PC-9 (cell line): Measurements from ENCODE around the gene BOC. TPM values are rescaled to one million over a fixed set of nuclear protein-coding genes. Genes with fewer than 3 reads are reported as not detected.

Source experiments
- BruUV-seq: library from RNA; stranded (reverse); fragments of 400-500 nt; replicated peaks from 2 replicates; lab custom pipeline; 2021; lab: Mats Ljungman, UMichigan
- CTCF ChIA-PET: fragments of 300-600 bp; sonication (Branson Sonifier 250); formaldehyde crosslinking; loops from one replicate; lab custom pipeline; 2022; ENCODE audit warnings: antibody characterized with exemption; lab: Charles Lee
- POLR2A ChIA-PET: fragments of 300-600 bp; sonication (Branson Sonifier 250); formaldehyde crosslinking; loops from one replicate; lab custom pipeline; 2022; ENCODE audit warnings: antibody characterized with exemption; ENCODE audit not compliant: unreplicated experiment; lab: Charles Lee
- DNase-seq, 2 experiments: peaks; one replicate each; pipeline versions ENCODE4 v3.0.0 to v3.0.0-alpha.2; 2015 to 2022; ENCODE audit warnings: mixed read lengths in 1 of 2
- H2AFZ ChIP-seq: fragments of 200-600 bp; sonication (generic); 2 replicates; pipeline ENCODE4 v1.8.1; 2017; ENCODE audit warnings: antibody characterized with exemption
- H3F3A ChIP-seq: fragments of 200-600 bp; sonication (generic); 2 replicates; pipeline ENCODE4 v1.8.1; 2017; ENCODE audit warnings: antibody characterized with exemption, mild to moderate bottlenecking, low read depth; ENCODE audit not compliant: insufficient read depth
- H3K27ac ChIP-seq: fragments of 200-600 bp; sonication (generic); 2 replicates; pipeline ENCODE4 v1.6.1; 2016; ENCODE audit warnings: mixed run types
- H3K27me3 ChIP-seq: fragments of 200-600 bp; sonication (generic); 2 replicates; pipeline ENCODE4 v1.6.1; 2016; ENCODE audit warnings: low read depth, mixed run types; ENCODE audit not compliant: insufficient read depth
- H3K36me3 ChIP-seq: fragments of 200-600 bp; sonication (generic); 2 replicates; pipeline ENCODE4 v1.6.1; 2016; ENCODE audit warnings: low read depth, mixed run types
- H3K4me1 ChIP-seq: fragments of 200-600 bp; sonication (generic); replicated peaks from 2 replicates; pipeline ENCODE4 v1.6.1; 2016; ENCODE audit warnings: mixed run types; ENCODE audit not compliant: insufficient read depth
- H3K4me2 ChIP-seq: fragments of 200-600 bp; sonication (generic); 2 replicates; pipeline ENCODE4 v1.6.1; 2017; ENCODE audit warnings: mixed run types
- H3K4me3 ChIP-seq: fragments of 200-600 bp; sonication (generic); 2 replicates; pipeline ENCODE4 v1.6.1; 2016; ENCODE audit warnings: mixed run types
- H3K79me2 ChIP-seq: fragments of 200-600 bp; sonication (generic); 2 replicates; pipeline ENCODE4 v1.6.1; 2017; ENCODE audit warnings: low read depth, mixed run types
- H3K9me2 ChIP-seq: fragments of 200-600 bp; sonication (generic); 2 replicates; pipeline ENCODE4 v1.8.1; 2017; ENCODE audit warnings: mild to moderate bottlenecking; ENCODE audit not compliant: insufficient read depth
- H3K9me3 ChIP-seq: fragments of 200-600 bp; sonication (generic); 2 replicates; pipeline ENCODE4 v1.8.1; 2016; ENCODE audit warnings: low read depth; ENCODE audit not compliant: insufficient read depth
- H4K20me1 ChIP-seq: fragments of 200-600 bp; sonication (generic); 2 replicates; pipeline ENCODE4 v1.8.1; 2017; ENCODE audit not compliant: insufficient read depth
- EZH2 ChIP-seq: fragments of 200-600 bp; sonication (generic); IDR thresholded peaks from 2 replicates; pipeline ENCODE4 v1.8.0; 2017; ENCODE audit warnings: antibody characterized with exemption, low read depth
- intact Hi-C: fragments of 100-400 bp; cut with micrococcal nuclease; formaldehyde crosslinking; loops from one replicate; pipeline ENCODE4 v1.10.0; 2022; ENCODE audit not compliant: unreplicated experiment
- total RNA-seq: library from RNA; stranded (reverse); gene quantifications from 2 replicates; pipeline ENCODE4 v1.2.3, GENCODE V29; 2021
- TF ChIP-seq, protein P1 (sequence below): fragments of 200-600 bp; sonication (generic); conservative IDR thresholded peaks from 2 replicates; pipeline ENCODE4 v1.6.1; 2017; ENCODE audit warnings: mixed run types, antibody characterized with exemption, mild to moderate bottlenecking, moderate library complexity

BOC gene
- total RNA-seq, 1 experiment from 2014 or later = 3.0 TPM

DNA sequence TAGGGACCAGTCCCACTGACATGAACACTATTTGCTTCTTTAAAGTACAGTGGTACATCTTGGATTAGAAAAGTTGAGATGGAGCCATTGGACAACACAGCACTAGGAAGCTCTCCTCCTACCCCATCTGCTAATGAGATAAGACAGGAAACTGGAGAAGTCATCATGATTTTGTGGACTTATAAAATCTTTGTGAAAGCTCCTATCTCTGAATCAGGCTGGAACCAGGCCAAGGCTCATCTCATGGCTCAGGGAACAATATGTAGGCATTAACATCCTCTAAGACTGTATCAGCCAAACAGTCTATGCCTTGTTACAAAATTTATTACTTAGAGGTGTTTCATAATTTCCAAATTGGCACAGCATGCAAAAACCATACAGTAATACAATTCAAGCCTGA is 84.1 kb downstream of the BOC start:
- Histone ChIP-seq H3K9me2 (no peaks in the 10 kb centered on the region), H3F3A (no peaks in the 10 kb centered on the region), H3K4me2 (no peak overlapping the region), H3K4me1 (no peaks in the 10 kb centered on the region), H3K27ac (no peak overlapping the region), H4K20me1 (no peaks in the 10 kb centered on the region), H3K9me3 (no peaks in the 10 kb centered on the region), H3K36me3 (no peaks in the 10 kb centered on the region), H3K79me2 (no peaks in the 10 kb centered on the region), H3K27me3 (no peaks in the 10 kb centered on the region), H3K4me3 (no peak overlapping the region), H2AFZ (no peak overlapping the region)
- no peak for TF ChIP-seq EZH2
- TF ChIP-seq, protein P1, sequence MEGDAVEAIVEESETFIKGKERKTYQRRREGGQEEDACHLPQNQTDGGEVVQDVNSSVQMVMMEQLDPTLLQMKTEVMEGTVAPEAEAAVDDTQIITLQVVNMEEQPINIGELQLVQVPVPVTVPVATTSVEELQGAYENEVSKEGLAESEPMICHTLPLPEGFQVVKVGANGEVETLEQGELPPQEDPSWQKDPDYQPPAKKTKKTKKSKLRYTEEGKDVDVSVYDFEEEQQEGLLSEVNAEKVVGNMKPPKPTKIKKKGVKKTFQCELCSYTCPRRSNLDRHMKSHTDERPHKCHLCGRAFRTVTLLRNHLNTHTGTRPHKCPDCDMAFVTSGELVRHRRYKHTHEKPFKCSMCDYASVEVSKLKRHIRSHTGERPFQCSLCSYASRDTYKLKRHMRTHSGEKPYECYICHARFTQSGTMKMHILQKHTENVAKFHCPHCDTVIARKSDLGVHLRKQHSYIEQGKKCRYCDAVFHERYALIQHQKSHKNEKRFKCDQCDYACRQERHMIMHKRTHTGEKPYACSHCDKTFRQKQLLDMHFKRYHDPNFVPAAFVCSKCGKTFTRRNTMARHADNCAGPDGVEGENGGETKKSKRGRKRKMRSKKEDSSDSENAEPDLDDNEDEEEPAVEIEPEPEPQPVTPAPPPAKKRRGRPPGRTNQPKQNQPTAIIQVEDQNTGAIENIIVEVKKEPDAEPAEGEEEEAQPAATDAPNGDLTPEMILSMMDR = no peak
- no peak for DNase-seq
- ChIA-PET POLR2A (no interaction called here), CTCF (interaction anchor here (0.6 kb wide), 1 partner anchor 751 kb away, joined by 3 read pairs; no protein-coding TSS in a partner anchor)
- BruUV-seq = no TSS peak
- intact Hi-C loops = loop anchor here (10.0 kb wide), 1 partner anchor 329 kb away; no protein-coding TSS in a partner anchor

DNA sequence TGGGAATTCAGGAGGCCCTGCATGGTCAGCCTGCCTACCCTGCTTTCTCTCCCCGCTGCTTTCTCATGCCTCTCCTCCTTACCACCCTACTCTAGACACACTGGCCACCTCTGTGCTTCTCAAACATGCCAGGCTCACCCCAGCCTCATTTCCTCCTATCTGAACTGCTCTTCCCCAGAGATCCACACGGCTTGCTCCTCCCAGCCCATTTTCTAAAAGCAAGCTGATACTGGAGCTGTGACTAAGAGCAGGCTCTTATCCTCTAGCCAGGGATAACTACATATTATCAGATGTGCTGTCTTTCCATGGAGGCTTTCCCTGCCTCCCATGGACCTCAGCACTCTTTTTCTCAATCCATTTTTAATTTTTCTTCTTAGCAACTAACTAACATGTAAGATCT is 85.9 kb downstream of the BOC start:
- no peaks in the 10 kb centered on the region for H3K79me2 ChIP-seq
- POLR2A ChIA-PET = no interaction called here
- TF ChIP-seq, protein P1 = no peak
- no peak for TF ChIP-seq EZH2
- no peak overlapping the region for H3K4me3 ChIP-seq
- no peaks in the 10 kb centered on the region for H3K36me3 ChIP-seq
- H3K4me2 ChIP-seq = no peak overlapping the region
- BruUV-seq = no TSS peak
- no peaks in the 10 kb centered on the region for H3K9me3 ChIP-seq
- H4K20me1 ChIP-seq = no peaks in the 10 kb centered on the region
- no peaks in the 10 kb centered on the region for H3K9me2 ChIP-seq
- H3K27me3 ChIP-seq = no peaks in the 10 kb centered on the region
- CTCF ChIA-PET = no interaction called here
- DNase-seq = no peak
- no peak overlapping the region for H3K27ac ChIP-seq
- H3K4me1 ChIP-seq = no peaks in the 10 kb centered on the region
- no peaks in the 10 kb centered on the region for H3F3A ChIP-seq
- H2AFZ ChIP-seq = no peak overlapping the region
- intact Hi-C loops = loop anchor here (10.0 kb wide), 1 partner anchor 328 kb away; no protein-coding TSS in a partner anchor

DNA sequence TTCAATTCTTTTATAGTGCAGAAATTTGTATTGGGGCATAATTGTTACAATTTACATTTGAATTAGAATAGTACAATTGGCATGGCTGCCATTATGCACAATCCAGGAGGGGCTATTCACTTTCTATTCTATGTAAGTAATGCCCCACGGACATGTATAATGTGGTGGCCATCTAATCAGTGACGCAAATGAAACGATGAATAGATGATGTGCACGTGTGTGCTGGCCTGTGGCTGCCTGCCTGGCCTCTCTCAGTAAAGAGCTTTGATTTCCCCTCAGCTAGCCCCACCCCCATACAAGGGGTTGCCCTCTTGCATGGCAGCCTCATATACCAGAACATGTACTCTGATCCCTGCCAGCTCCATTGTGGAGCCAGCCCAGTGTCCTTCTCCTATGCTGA is 86.5 kb downstream of the BOC start:
- H4K20me1 ChIP-seq = no peaks in the 10 kb centered on the region
- POLR2A ChIA-PET = no interaction called here
- no TSS peak for BruUV-seq
- TF ChIP-seq, protein P1 = no peak
- no peak for TF ChIP-seq EZH2
- H3K27me3 ChIP-seq = no peaks in the 10 kb centered on the region
- DNase-seq = no peak
- no peaks in the 10 kb centered on the region for H3K36me3 ChIP-seq
- no peak overlapping the region for H2AFZ ChIP-seq
- intact Hi-C loops = loop anchor here (10.0 kb wide), 1 partner anchor 327 kb away; no protein-coding TSS in a partner anchor
- H3K4me1 ChIP-seq = no peaks in the 10 kb centered on the region
- H3K27ac ChIP-seq = no peak overlapping the region
- no peak overlapping the region for H3K4me2 ChIP-seq
- CTCF ChIA-PET = no interaction called here
- no peaks in the 10 kb centered on the region for H3F3A ChIP-seq
- H3K9me2 ChIP-seq = no peaks in the 10 kb centered on the region
- no peak overlapping the region for H3K4me3 ChIP-seq
- no peaks in the 10 kb centered on the region for H3K79me2 ChIP-seq
- no peaks in the 10 kb centered on the region for H3K9me3 ChIP-seq
